ENCODE measurements around the gene C1orf226.
"Not testable (repeated sequence)": the region's sequence is repeated elsewhere in the genome, so short reads cannot be mapped to it uniquely, and the experiment has no call there.

The C1orf226 gene, protein sequence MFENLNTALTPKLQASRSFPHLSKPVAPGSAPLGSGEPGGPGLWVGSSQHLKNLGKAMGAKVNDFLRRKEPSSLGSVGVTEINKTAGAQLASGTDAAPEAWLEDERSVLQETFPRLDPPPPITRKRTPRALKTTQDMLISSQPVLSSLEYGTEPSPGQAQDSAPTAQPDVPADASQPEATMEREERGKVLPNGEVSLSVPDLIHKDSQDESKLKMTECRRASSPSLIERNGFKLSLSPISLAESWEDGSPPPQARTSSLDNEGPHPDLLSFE

GRCh38 chr1:162381383-162381782 is at the start of gene C1orf226:
TSS of gene C1orf226 (plus strand) at chr1:162381728. CDS start at chr1:162381902, 174 bp downstream.
- no peak for DNase-seq

DNA sequence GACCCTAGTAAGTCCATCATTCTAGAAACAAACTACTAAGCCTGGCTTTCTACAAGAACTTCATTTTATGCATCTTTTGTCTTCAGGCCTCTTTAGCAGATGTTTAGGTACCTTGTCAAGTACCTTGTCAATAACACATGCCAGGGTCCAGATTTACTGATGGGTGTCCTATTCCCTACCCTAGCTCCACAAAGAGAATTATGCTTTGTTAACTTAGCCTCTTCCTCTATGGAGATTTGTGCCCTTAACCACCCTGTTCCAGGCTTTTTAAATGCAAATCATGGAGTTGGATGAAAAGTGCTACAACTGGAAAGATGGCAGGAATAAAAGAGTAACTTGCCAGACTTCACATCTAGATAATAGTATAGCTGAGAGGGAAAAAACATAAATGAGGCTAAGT is 47.5 kb upstream of the C1orf226 start:
- DNase-seq = no peak

GRCh38 chr1:162335126-162335525 is 46.4 kb upstream of the C1orf226 start:
- no peak for DNase-seq

DNA sequence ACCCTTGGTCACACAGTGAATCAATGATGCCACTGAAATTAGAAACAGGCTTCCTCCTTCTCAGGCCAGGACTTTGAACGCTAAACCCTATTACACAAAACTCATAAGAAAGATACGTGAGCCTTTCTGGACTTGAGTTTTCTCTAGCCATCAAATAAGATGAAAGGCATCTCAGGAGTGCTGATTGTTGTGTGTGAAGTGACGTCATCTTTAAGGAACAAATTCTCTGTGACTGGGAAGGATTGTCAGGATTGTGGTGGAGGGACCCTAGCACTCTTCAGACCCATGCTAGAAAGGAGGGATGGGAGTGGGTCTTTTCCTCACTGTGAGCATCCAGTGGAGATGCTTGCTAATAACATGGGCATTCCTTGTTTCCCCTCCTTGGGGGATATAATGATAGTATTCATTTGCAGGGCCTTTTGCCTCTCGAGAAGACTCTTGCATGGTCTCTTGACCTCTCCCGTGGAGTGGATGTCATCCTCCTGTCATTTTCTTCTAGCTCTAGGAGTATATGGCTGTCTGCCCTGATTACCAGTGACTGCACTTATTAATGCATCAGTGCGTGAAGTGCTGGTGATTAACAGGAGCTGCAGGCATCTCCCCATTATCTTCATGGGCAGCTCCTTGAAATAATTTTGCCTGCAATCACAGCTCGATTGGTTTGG is 44.8 kb upstream of the C1orf226 start:
- peak; percentile 76 for DNase-seq

DNA sequence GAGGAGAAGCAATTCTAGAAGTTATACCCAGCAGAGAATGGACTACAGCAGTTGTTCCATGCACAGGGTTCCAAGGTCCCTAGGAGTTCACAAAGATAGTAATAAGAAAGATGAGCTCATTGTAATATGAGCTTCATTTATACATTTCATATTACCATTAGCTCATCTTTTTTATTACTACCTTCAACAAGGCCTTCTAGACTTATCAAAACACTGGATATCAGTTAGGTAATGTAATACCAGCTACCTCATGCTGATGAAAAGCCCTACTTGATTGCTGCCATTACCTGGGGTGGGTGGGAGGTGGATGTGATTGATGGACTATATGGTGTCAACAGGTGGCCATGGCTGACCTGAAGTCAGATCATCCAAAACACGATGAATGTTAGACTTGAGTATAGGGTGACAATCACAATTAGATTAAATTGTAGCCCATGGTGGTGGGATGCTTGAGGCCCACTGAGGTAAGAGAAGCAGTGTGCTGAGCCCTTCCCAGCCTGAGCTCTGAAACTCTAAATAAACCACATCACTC is 39.0 kb upstream of the C1orf226 start:
- DNase-seq = no peak

- DNase-seq = no peak
Measured at GRCh38 chr1:162343470-162343869, 38.1 kb upstream of the C1orf226 start.

DNA sequence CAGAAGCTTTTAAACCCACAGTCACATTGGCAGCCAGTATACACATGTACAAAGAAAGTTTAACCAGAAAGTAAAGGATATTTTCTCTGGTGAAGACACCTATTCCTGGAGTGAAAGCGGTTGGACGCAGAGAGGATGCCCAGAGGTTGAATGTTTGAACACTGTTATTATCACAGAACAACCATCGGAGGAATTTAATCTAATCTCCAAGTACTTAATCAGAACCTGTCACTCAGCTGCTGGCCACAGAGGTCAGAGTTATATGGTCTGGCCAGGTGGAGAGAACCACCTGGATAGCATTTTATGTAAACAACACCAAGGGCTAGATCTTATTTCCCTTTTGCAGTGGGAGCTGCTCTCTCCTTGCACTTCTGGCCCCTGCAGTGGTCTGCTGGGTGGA is 34.2 kb upstream of the C1orf226 start:
- no peak for DNase-seq

- no peak for DNase-seq
Measured at GRCh38 chr1:162349635-162350330, 31.7 kb upstream of the C1orf226 start.

GRCh38 chr1:162351246-162351842 is 30.2 kb upstream of the C1orf226 start:
- no peak for DNase-seq

DNA sequence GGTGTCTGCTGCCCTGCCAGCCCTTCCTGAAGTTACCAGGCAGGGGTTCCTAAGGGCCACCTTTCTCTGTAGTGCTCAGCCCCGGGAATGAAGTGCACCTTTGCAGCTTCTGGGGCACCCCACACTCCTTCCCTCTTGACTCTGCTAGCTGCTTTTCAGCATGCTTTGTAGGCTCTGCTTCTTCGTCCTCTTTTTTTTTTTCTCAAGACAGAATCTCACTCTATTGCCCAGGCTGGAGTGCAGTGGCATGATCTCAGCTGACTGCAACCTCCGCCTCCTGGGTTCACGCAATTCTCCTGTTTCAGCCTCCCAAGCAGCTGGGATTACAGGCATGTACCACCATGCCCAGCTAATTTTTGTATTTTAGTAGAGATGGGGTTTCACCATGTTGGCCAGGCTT is 29.7 kb upstream of the C1orf226 start:
- DNase-seq = not testable (repeated sequence)

DNA sequence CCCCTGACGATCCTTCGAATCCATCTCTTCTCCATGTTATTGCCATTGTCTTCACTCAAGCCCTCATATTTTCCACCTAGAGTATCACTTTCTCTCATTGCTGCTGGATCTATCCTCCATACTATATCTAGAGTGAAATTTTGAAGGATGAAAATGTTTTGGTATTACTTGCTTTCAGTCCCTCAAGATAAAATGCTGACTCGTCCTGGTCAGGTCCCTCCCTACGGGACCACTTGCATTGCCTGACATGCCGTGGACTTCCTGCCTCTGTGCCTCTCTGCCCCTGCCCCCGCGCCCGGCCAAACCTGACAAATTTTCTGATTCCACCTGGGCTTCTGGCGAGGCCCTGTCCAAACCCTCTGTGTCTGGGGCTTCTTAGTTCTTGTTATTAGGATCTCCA is 28.4 kb upstream of the C1orf226 start:
- DNase-seq = no peak

GRCh38 chr1:162353702-162354101 is 27.8 kb upstream of the C1orf226 start:
- no peak for DNase-seq

DNA sequence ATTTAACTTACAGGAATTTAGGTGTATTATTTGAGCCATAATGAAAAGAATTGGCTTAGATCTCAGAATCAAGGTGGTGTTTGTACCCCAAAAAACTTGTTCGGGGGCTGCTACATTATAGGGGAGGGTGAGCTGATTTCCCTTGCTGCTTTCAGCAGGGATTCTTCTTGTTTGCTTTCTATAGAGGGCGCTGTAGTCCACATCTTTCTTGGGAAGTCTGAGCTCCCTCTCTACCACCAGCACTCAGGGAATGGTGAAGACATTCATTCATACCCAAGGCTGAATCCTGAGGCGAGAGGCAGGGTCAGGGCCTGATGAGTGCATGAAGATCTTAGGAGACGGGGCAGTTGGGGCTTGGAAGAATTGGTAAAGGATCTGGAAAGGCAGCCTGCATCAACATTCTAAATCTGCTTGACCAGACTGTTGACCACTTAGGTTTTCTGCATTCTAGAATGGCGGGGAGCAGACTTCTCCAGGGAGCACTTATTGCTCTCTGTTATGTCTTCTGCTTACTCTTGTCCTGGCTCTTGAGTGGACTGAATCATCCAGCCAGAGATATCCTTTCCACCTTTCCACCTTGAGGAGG is 23.8 kb upstream of the C1orf226 start:
- no peak for DNase-seq

- no peak for DNase-seq
Measured at GRCh38 chr1:162358928-162359327, 22.6 kb upstream of the C1orf226 start.

DNA sequence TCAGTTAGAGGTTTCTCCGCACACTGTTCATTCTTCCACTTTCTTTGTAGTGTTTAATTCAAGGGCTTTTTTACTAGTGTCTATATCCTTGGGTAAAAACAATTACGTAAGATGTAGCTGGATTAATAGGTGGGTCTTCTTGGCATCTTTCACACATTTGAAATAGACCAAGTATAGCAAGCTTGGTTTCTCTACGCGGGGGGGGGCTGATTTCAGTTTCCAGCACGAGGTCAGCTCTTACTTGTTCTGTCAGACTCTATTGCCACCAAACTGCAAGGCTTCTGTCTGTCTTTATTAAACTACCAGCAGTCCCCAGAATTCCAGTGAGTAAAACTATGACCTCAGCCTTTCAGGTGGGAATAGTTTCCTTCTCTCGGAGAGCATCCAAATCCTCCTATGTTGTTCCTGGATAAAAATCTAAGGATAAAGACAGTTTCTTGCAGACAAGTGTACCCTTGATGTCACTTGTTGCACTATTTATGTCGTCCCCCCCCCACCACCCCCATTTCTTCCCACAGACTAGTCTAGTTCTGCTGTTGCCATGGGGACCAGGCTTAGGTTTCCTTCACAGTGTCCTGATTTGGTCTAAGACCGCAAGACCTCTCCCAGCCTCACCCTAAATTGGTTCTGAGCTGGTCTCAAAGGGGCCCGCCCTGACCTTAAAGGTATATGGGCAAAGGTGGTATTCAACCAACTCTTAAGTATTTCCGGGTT is 21.8 kb upstream of the C1orf226 start:
- no peak for DNase-seq

DNA sequence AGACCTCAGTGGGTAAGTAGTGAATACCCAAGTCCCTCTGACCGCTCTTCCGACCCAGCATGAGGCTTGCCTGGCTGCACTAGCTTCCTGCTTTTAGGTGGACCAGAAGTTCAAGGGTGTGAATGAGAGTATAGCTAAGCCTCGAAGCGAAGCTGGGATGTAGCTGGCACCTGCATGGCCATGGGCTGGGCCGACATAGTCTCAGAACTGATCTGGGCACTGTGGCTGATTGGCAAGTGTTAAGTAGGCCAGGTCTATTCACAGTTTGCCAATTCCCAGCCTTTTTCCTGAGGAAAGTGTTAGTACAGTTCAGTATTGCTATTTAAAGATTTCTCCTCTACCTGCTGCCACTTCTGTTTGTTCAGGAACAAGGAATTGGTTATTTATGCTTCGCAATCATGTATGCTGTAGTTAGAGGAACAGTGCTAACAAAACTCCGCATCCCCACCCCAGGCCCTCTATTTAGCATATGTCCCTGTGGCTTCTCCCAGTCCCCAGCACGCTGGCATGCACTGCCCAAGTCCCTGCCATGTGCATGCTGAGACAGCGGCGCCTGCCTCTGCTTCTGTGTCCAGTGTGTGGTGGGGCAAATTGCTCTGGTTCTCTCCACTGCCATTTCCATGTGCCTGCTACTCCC is 21.2 kb upstream of the C1orf226 start:
- no peak for DNase-seq

GRCh38 chr1:162360874-162361260 is 20.7 kb upstream of the C1orf226 start:
- no peak for DNase-seq

DNA sequence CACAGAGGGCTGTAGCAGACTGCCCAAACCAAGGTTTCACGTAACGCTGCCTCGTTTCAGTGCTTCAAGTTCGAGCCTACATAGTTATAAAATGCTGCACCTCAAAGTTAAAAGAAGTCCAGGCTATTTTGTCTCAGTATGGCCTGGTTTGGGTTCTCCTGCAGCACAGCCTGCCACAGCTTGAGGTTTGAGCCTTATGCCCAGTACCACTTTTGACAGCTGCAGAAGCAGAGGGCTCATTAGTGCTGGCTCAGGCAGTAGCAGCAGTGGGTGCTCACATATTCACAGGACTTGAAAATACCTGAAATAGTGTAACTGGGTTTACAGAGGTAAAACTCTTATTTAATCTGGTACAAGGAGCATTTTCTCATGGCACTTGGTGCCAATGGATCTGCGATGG is 20.2 kb upstream of the C1orf226 start:
- no peak for DNase-seq

DNA sequence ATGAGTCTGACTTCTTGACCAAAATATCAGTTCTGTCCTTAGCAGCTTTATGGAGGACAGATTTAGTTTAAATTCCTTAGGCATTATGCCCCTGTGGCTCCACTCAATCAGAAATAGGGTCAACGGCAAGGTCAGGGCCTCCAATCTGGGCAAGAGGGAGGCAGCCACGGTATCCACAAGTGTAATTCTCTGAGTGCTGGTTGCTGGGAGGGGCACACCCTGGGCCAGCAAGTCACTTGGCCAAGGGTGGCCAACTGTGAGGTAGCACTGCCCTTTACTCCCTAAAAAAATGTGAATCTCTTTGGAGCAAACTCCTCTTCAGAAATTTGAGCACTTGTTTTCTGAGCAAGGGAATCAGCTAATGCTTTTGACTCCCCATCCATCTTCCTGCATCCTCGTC is 17.7 kb upstream of the C1orf226 start:
- DNase-seq = no peak

- no peak for DNase-seq
Measured at GRCh38 chr1:162364498-162364897, 17.0 kb upstream of the C1orf226 start.

- no peak for DNase-seq
Measured at GRCh38 chr1:162365284-162366020, 16.1 kb upstream of the C1orf226 start.
